SU-DHL-6 (cell line): ENCODE results near the gene TP63.

Source experiments
- CTCF ChIP-seq: fragments of 200-600 bp; sonication (generic); IDR thresholded peaks from one replicate; pipeline ENCODE4 v1.5.1; 2017; ENCODE audit warnings: antibody characterized with exemption, mild to moderate bottlenecking, low read length, moderate library complexity; ENCODE audit not compliant: insufficient read depth, poor library complexity, severe bottlenecking
- EZH2phosphoT487 ChIP-seq: fragments of 200-600 bp; sonication (generic), shearing (Covaris generic); conservative IDR thresholded peaks from 2 replicates; pipeline ENCODE4 v1.6.1; 2018; ENCODE audit warnings: mild to moderate bottlenecking, antibody characterized with exemption, low read length, moderate library complexity, mixed read lengths

GRCh38 chr3:189890496-189890895 is 259.3 kb downstream of the TP63 start:
- TF ChIP-seq CTCF (no peak), EZH2phosphoT487 (no peak)
